DMS53 treated with DMSO at 0.1 percent for 48 hours (cell line): Measurements from ENCODE around the gene KEL.
"Not testable (repeated sequence)": the region's sequence is repeated elsewhere in the genome, so short reads cannot be mapped to it uniquely, and the experiment has no call there.

Experiments used
- DNase-seq: peaks from one replicate; lab custom pipeline; 2025; ENCODE audit not compliant: unreplicated experiment; lab: John Stamatoyannopoulos, UW

The KEL gene, protein sequence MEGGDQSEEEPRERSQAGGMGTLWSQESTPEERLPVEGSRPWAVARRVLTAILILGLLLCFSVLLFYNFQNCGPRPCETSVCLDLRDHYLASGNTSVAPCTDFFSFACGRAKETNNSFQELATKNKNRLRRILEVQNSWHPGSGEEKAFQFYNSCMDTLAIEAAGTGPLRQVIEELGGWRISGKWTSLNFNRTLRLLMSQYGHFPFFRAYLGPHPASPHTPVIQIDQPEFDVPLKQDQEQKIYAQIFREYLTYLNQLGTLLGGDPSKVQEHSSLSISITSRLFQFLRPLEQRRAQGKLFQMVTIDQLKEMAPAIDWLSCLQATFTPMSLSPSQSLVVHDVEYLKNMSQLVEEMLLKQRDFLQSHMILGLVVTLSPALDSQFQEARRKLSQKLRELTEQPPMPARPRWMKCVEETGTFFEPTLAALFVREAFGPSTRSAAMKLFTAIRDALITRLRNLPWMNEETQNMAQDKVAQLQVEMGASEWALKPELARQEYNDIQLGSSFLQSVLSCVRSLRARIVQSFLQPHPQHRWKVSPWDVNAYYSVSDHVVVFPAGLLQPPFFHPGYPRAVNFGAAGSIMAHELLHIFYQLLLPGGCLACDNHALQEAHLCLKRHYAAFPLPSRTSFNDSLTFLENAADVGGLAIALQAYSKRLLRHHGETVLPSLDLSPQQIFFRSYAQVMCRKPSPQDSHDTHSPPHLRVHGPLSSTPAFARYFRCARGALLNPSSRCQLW

DNA sequence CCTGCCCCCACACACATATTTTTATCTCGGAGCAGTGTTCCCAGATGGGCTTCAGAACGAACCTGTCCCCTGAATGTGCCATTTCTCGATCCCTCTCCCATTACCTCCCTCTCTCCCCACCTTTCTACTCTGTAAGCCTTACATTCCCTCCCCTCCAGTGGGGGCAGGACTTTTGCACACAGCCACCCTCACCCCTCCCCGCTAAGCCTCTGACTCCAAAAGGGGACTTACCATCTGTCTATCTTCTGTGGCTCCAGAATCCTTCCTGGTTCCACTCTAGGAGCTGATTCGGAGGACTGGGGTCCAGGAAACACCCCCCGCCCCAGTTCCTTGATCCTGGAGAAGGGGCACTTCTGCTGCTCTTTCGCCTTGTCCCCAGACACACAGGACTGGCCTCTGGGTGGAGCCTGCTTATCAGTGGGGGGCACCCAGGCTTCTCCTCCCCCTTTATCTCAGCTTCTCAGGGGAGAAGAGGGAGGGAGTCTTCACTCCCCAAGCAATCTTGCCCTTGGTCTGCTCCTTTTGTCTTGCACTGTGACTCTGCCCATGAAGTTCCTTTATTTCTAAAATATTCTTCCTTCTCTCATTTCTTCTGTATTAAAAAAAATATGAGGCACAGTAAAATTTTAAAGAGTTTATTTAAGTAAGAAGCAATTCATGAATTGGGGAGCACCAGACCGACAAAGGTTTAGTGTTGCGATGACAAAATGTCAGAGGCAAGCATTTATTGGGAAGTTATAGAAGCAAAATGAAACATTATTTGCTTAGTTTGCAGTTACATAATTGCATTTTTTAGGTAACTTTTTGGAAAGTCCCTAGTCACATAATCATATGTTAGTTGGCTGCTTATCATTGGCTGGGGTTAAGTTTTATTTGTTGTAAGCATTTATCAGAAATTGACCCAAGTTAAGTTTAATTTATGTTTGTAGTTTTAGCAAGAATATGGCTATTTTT is at the start of gene KEL:
Gene KEL (minus strand): TSS at position 391 of the 954 bp plus-strand sequence. CDS start 157 bp downstream, at position 234.
- DNase-seq = no peak

DNA sequence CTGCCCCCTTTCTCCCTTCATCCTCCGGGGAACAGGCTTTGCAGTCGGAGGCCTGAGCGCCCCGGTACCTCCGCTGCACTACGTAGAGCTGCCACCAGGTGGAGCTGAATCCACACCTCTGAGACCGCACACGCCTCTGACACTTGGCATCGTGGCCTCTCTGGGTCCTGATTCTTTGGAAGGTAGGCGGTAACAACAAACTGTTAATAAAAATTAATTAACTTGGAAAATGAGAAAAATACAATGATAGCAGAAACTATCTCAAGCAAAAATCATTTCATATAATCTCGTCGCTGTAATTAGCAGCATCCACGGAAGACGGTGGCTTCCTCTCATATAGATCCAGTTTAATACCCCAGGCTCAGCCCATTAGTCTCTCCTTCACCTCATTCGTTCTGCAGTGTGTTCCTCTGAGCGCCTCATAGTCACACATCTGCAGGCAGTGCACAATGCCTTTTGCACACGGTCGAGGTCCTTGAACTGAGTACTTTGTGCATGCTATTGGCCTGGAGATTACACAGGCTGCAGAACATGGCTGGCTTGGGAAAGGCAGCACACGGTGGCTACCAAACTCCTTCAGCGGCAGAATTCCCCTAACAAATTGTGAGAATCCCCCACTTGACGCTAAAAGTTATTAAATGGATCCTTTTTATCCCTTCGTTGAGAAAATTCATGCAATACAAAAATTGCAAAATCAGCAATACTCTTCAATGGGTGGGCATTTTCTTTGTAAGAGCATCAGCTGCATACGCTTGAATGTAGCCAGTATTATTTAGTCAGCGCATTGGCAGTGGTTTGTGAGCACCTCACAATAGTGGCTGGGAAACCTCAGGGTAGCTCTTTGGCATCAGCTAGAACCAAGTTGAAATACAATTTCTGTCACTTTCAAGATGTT is 46.1 kb upstream of the KEL start:
- peak; percentile 50 for DNase-seq

DNA sequence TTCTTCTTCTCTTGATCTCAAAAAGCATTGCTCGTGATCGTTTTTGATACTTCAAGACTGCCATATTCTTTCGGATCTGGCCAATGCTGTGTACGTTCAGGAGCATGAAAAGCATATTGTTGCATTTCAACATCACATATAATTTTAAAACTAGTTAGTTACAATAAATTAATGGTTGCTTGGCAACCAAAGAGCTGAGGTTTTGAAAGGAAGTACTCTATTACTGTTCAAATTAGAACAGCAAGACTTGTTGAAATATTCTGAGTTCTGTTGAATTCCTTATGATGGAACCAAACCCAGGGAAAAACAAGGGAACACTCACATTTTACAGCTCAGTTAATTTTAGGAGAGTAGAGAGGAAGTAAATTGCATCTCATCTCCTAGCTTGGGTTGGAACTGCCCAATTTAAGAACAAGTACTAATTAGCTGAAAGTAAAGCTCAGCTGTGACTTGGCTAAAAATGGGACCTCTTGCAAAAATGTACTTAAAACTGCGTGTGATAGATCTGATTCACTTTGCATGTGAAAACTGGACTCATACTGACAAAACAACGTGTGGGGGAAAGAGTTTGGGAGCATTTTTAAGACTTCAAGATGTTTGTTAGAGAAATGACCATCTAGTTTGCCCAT is 43.6 kb upstream of the KEL start:
- no peak for DNase-seq

DNA sequence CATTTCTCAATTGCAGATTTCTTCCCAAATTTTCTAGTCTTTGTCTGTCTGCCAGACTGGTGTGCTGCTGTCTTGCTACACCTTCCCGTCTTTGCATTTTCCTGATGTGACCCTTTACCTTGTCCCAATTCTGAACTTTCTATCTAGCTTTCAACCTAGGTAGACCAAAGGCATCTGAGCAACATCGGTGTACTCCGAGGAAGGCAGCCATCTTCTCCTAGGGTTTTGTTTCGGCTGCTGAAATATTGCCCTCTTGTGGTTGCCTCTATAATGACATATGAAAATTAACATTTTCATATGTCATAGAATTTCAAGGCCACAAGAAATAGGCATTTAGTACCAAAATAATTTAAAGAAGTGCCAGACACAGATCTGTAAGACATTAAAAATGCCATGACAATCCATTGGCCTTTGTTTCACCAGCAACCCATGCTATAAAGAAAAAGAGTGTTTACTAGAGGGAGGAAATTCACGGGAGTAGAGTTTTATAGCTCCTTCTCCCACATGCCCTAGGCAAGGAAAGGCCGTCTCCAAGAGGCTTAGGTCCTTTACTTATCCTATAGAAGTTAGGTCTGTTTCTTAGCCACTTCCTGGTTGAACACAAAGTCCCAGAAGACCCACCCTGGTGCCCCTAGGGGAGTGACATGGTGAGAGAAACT is 41.4 kb upstream of the KEL start:
- DNase-seq = no peak

DNA sequence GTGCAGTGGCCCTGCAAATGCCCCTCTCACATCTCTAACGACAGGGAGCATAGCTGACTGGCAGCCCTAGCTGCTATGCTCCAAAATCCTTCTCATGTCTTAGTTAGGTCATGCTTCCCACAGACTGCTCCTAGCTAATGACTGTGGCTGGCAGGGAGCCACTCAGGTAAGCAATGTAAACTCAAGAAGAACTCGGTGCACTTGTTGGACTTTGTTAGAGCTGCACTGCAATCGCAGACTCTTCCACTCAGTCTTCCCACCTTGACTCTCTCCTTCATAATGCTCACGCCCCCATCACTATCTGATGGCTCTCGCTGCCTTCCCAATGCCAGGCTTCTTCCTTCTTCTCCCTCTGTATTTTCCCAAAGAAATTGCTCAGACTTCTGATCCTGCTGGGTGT is 40.7 kb upstream of the KEL start:
- no peak for DNase-seq

DNA sequence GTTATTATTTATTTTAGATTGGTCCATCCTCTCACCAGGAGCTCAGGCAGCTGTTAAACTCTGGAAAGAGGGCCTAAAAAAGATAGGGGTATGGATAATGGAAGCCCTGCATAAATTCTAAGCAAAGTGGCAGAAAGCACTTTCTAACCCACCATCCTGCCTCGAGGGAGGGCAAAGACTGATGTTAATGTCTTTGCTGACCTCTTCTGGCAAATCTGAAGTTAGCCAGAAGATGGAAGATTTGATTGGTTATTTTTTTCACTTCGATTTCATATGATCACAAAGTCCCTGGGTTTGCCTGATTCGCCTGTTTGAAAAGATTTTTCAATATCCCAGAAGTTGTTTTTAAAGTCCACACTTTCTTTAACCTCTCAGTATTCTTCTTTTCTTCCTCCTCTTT is 39.9 kb upstream of the KEL start:
- no peak for DNase-seq

DNA sequence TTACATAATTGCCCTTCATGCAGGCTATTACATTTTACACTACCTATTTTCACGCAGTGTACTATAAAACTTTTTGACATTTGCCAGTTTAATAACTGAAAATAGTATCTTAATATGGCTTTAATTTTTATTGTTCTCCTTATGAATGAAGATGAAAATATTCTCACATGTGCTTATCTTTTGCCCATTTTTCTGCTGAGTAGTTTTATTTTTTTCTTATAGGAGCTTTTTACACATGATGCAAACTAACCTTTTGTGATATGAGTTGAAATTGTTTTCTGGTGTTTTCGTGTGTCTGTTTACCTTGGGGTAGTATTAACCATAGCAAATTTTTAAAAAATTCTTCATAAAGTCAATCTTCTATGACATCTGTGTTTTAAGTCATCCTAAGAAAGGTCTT is 38.5 kb upstream of the KEL start:
- no peak for DNase-seq

DNA sequence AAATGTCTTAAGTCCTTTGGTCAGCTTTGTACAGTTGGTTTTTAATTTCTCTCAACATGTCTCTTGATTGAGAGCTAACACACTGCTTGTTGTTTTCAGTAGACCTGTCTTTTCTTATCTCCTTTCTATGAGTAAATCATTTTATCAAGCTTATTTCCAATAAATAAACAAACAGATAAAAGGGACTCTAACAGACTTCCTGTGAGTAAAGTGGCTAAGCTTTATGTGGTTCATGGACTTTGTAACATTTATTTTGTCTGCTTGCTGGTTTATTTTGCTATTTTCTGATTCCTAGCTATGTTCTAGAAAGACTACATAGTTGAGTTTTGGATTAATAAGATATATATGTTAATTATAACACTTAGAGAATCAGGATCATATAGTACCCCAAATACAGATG is 37.6 kb upstream of the KEL start:
- DNase-seq = no peak

DNA sequence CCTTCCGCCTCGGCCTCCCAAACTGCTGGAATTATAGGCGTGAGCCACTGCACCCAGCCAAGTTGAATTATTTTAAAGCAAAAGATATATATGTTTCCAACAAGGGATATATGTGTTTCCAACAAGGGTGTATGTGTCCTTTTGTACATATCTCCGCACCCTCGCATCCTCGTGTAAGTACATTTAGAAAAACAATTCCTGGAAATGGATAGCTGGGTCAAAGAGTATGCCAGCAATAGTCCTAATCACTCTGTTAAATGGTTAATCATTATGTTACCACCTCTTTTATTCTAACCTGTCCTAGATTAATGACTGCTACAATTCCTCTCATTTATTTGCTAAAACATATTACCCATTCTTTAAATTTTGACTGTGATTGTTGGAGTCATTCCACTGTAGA is 36.8 kb upstream of the KEL start:
- DNase-seq = no peak

DNA sequence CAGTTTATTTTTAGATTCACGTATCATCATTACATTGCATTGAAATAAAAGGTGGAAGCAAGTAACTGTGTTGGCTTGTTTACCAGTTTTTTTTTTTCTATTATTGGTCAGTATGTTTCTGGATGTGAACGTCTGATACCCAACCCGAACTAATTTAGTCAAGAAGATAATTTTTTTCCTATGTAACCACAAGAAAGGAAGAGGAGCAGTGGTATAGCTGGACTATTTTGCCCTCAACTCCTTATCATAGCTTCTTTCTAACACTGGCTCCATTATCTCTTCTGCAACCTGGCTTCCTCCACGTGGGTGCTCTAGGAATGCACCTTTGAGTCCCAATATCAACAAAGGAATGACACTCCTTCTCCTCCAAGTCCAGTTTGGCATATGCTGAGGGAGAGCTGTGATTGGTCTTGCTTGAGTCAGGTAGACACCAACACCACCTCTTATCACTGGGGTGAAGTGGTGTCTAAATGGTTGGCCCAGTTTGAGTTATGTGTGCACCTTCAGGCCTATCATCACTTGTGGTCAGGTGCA is 35.4 kb upstream of the KEL start:
- DNase-seq = no peak

DNA sequence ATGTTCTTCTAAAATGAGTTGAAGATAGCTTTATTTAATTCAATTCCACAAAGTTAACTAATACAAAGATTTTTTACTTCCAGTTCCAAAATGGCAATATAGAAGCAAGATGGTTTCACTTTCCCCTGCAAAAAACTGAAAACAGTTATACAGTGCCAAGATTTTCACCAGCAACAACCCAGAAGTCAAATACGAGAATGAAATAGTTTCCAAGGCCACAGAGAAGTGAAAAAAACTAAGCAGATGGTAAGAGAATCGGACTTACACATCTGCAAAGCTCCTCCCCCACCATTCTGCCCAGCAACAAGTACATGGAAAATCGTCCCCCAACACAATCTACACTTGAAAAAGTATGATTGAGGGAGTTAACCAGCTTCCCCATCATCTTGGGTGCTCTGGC is 30.3 kb upstream of the KEL start:
- DNase-seq = no peak

DNA sequence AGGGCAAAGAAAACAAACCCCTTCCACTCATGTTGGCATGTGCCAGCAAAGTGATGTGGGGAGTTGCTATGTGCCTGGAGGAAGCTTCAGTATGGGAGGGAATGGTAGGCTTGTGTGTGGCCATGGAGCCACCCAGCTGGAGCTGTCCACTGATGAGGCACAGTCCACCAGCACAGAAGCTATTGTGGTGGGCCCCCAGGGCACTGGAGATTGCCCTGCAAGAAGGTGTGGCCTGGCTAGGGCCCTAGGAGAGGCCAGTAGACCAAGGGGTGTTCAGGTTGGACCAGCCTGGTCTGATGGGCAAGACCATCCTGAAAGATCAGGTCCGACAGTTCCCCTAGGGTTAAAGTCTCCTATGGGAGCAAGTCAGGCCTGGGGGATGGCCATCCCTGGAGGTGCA is 22.1 kb upstream of the KEL start:
- DNase-seq = no peak

DNA sequence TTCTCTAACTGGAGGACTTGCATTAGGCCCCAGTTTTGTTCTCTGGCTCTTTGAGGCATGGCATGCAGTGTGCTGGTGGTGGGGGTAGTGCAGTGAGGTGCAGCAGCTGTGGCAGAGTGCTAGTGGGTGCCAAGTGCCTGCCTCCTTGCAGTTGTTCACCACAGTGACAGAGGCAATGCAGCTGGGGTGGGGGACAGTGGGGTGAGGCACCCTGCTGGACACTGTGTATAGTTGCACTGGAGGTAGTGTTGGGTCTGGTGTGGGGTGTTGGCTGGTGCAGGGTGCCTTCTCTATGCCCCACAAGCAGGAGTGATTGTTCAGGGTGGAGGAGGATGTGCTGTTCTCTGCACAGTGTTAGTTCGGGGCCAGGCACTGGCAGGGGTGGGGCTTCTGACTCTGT is 21.7 kb upstream of the KEL start:
- DNase-seq = no peak

DNA sequence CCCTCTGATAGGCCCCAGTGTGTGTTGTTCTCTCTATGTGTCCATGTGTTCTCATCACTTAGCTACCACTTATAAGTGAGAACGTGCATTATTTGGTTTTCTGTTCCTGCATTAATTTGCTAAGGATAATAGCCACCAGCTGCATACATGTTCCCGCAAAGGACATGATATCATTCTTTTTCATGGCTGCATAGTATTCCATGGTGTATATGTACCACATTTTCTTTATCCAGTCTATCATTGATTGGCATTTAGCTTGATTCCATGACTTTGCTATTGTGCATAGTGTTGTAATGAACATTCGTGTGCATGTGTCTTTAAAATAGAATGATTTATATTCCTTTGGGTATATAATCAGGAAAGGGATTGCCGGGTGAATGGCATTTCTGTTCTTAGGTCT is 16.2 kb upstream of the KEL start:
- DNase-seq = not testable (repeated sequence)

DNA sequence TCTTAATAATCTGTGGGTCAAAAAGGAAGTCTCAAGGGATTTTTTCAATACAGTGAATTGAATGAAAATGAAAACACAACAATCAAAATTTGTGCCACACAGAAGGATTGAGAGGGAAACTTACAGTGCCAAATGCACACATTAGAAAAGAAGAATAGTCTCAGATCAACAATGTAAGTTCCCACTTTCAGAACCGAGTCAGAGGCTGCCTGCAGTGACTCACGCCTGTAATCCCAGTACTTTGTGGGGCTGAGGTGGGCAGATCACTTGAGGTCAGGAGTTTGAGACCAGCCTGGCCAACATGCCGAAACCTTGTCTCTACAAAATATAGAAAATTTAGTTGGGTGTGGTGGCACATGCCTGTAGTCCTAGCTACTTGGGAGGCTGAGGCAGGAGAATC is 12.5 kb upstream of the KEL start:
- DNase-seq = no peak

DNA sequence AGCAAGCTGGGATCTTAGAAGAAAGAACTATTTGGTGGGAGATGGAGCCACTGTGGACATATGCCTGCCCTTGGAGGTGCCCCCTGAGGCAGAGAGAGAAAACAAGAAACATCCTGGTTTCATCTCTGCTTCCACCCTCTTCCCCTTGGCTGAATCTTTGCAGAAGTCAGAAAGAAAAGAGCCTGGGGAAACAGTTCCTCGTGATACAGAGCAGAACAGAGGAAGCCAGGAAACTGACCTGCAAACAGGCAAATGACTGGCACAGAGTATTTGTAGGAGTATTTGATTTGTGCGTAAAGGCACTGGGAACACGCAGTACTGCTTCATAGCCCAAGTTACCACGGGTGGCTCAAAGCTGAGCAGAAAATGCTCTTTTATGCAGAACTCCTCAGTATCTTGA is 7.0 kb upstream of the KEL start:
- no peak for DNase-seq

DNA sequence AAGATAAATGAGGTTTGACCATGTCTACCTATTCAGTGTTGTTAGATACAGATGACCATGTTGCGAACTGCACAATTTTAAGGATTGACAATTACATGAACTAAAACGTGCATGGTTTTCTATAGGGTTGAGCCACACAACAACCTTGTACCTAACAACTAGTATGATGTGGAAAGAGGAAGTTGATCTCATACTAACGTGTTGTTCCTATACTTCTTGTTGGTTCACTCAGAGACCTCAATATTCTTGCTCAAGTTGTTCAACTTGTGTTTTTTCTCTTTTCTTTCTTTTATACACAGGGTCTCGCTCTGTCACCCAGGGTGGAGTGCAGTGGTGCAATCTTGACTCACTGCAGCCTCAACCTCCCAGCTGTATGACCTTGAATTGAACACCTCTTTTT is 6.1 kb upstream of the KEL start:
- no peak for DNase-seq

DNA sequence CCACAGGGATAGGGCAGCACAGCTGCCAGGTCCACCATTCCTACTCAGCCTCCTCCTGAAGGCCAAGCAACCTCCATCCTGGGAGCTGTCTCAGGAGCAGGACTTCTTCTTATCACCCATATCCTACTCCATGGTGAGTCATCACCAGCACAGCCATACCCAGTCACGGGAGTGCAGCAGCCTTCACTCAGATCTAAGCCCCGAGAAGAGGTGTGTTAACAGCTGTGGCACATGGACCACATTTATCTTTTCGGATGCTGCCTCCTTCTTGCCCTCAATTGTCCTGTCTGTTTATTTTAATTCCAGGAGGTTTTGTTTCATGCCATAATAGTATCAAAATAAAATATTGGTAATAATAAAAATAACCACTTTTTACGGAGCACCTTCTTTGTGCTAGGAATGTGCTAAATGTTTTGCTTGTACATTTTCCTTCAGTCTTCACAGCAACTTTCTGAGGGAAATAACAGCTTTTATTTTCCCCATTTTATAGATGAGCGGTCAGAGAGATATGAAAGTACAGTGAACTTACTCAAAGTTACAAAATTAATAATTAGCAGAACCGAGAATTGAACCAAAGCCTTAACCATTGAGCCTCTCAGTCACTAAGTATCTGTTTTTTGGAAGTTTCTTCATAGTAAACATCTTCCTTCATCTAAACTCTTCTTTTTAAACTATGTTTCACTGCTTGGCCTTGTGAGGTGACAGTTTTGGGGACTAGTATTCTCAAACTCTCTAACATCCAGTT is 2.5 kb upstream of the KEL start:
- DNase-seq = no peak

DNA sequence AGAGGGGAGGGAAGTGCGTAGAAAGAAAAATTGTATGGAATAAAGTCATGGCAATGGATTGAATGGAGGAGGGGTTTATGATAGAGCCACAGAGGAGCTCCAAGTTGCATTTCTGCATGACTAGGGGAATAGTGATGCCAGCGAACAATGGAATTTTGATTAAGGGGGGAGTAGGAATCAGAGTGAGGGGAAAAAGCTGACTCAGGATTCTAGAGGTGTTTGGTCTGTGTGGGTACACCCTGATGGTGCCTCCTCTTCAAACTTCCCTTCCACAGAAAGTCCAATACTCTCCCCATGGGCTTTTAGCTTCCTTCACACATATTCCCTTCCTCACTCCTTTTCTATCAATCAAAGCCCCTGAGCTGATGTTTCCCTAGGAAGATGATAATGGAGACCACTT is 1.8 kb upstream of the KEL start:
- no peak for DNase-seq
